Measurements from ENCODE around the gene LOXL1. TPM values are rescaled to one million over a fixed set of nuclear protein-coding genes. Genes with fewer than 3 reads are reported as not detected.

The LOXL1 gene
- total and polyA plus RNA-seq, 7 donors = 3.0 to 27.7 (median 9.7) TPM; not detected in 1

GRCh38 chr15:73892446-73893226 is 33.6 kb upstream of the LOXL1 start:
- intact Hi-C loops (cut with DNase I) = no loop called here
- TF ChIP-seq CTCF (IDR thresholded peaks at IDR 0.05) (no peak), EP300 (IDR thresholded peaks at IDR 0.05) (no peak), POLR2AphosphoS5 (IDR thresholded peaks at IDR 0.05) (no peak), POLR2A (IDR thresholded peaks at IDR 0.05) (no peak)
- Histone ChIP-seq H3K27ac (no peak overlapping the region), H3K36me3 (no peaks in the 10 kb centered on the region), H3K9me3 (no peaks in the 10 kb centered on the region), H3K27me3 (peaks cover 0 to 7% (median 4%) of the 10 kb centered on the region in 3 donors), H3K4me3 (no peak overlapping the region), H3K4me1 (no peaks in the 10 kb centered on the region)
- WGBS, 2 donors = 91 to 97% methylated on average over 13 of the region's 13 CpGs
- DNase-seq = no peak

DNA sequence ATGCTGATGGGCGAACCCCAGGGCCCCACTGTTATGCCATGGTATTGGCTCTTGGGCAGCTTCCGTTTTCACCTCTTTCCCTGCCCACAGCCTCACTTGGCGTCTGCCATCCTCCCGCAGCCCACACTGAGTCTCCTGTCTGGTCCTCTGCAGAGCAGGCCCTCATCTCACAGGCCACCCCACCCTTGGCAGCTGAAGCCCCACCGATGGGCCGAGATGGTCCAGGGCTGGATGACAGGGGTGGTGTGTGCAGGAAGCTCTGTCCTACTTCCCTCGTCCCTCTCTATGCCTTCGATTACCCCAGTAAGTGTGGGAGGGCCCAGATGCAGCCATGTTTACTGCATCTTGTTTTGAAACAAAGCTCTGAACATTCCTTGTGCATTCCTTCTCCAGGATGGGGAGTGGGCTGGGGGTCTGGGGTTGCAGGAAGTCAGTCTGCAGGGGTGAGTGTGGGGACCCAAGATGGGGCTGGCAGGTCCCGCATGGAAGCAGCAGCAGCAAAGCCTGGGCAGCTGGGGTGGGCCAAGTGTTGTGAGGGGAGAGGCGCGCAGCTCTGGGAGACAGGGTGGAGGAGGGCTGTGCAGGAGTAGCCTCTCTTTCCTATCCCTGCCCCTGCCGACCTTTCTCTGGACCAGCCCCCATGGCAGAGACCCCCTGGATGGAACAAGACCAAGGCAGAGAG is 32.0 kb upstream of the LOXL1 start:
- no peak overlapping the region for H3K4me3 ChIP-seq
- intact Hi-C loops (cut with DNase I) = no loop called here
- peaks cover 0 to 7% (median 4%) of the 10 kb centered on the region in 3 donors for H3K27me3 ChIP-seq
- WGBS, 2 donors = 85 to 88% methylated on average over 12 of the region's 12 CpGs
- DNase-seq = no peak
- H3K36me3 ChIP-seq = no peaks in the 10 kb centered on the region
- H3K9me3 ChIP-seq = no peaks in the 10 kb centered on the region
- H3K4me1 ChIP-seq = no peaks in the 10 kb centered on the region
- TF ChIP-seq POLR2AphosphoS5 (IDR thresholded peaks at IDR 0.05) (no peak), CTCF (IDR thresholded peaks at IDR 0.05) (no peak), POLR2A (IDR thresholded peaks at IDR 0.05) (no peak), EP300 (IDR thresholded peaks at IDR 0.05) (no peak)
- H3K27ac ChIP-seq = no peak overlapping the region

- intact Hi-C loops (cut with DNase I) = no loop called here
- DNase-seq = no peak
- Histone ChIP-seq H3K27ac (no peak overlapping the region), H3K4me3 (no peak overlapping the region), H3K4me1 (no peaks in the 10 kb centered on the region), H3K36me3 (no peaks in the 10 kb centered on the region), H3K27me3 (peaks cover 0 to 7% (median 4%) of the 10 kb centered on the region in 3 donors), H3K9me3 (no peaks in the 10 kb centered on the region)
- no peak for TF ChIP-seq POLR2A (IDR thresholded peaks at IDR 0.05)
- TF ChIP-seq CTCF (IDR thresholded peaks at IDR 0.05) = peak; percentile 18 to 67 (median 41)
- 73 to 78% methylated on average over 15 of the region's 15 CpGs for WGBS, 2 donors
These were observed 28.6 kb upstream of the LOXL1 start for GRCh38 chr15:73897441-73898261.

GRCh38 chr15:73899197-73900094 is 26.8 kb upstream of the LOXL1 start:
- no peak for DNase-seq
- H3K27me3 ChIP-seq = peaks cover 0 to 6% (median 4%) of the 10 kb centered on the region in 3 donors

More at GRCh38 chr15:73899197-73900094, 26.8 kb upstream of the LOXL1 start:
- Histone ChIP-seq H3K36me3 (no peaks in the 10 kb centered on the region), H3K9me3 (no peaks in the 10 kb centered on the region), H3K4me1 (no peaks in the 10 kb centered on the region), H3K4me3 (no peak overlapping the region), H3K27ac (no peak overlapping the region)
- no peak for TF ChIP-seq CTCF (IDR thresholded peaks at IDR 0.05)
- TF ChIP-seq POLR2AphosphoS5 (IDR thresholded peaks at IDR 0.05) = no peak
- TF ChIP-seq POLR2A (IDR thresholded peaks at IDR 0.05) = no peak
- TF ChIP-seq EP300 (IDR thresholded peaks at IDR 0.05) = no peak
- 71 to 81% methylated on average over 15 of the region's 15 CpGs for WGBS, 2 donors
- intact Hi-C loops (cut with DNase I) = loop anchor here (10.0 kb wide), 2 partner anchors 145 to 195 kb away; partner anchors contain the start of gene INSYN1

Measured in sigmoid colon (tissue), 7 donors.